ENCODE measurements around the gene MOB4.
"Not testable (repeated sequence)": the region's sequence is repeated elsewhere in the genome, so short reads cannot be mapped to it uniquely, and the experiment has no call there.

Gene MOB4

GRCh38 chr2:197515739-197516392 lies at the start of gene MOB4:
Gene MOB4, plus strand, starts transcription at chr2:197516066. Its CDS starts 21 bp downstream, at chr2:197516087.
- Histone ChIP-seq H3K4me1 (ENCODE audit: control insufficient read depth, insufficient read depth, low read length) (peaks cover 9% of the 10 kb centered on the region), H3K27ac (ENCODE audit: low read depth, low read length) (peak within 1 kb of the TSS; percentile 91)

GRCh38 chr2:197472166-197472565 lies 43.7 kb upstream of the MOB4 start:
- H3K9ac ChIP-seq (ENCODE audit: low read length), result no peak overlapping the region
- no peaks in the 10 kb centered on the region for H3K4me1 ChIP-seq (ENCODE audit: control insufficient read depth, insufficient read depth, low read length)
- H3K27ac ChIP-seq (ENCODE audit: low read depth, low read length), result no peak overlapping the region
- H3K36me3 ChIP-seq (ENCODE audit: control insufficient read depth, insufficient read depth, low read length), result peaks cover 12% of the 10 kb centered on the region
- H3K27me3 ChIP-seq (ENCODE audit: control insufficient read depth, insufficient read depth, low read length), result no peaks in the 10 kb centered on the region
- H3K4me3 ChIP-seq (ENCODE audit: low read length), result no peak overlapping the region

More at GRCh38 chr2:197515739-197516392, at the start of gene MOB4:
- Histone ChIP-seq H3K4me3 (ENCODE audit: low read length) (peak within 1 kb of the TSS; percentile 81), H3K36me3 (ENCODE audit: control insufficient read depth, insufficient read depth, low read length) (no peaks in the 10 kb centered on the region), H3K9ac (ENCODE audit: low read length) (peak within 1 kb of the TSS; percentile 93), H3K27me3 (ENCODE audit: control insufficient read depth, insufficient read depth, low read length) (no peaks in the 10 kb centered on the region)

DNA sequence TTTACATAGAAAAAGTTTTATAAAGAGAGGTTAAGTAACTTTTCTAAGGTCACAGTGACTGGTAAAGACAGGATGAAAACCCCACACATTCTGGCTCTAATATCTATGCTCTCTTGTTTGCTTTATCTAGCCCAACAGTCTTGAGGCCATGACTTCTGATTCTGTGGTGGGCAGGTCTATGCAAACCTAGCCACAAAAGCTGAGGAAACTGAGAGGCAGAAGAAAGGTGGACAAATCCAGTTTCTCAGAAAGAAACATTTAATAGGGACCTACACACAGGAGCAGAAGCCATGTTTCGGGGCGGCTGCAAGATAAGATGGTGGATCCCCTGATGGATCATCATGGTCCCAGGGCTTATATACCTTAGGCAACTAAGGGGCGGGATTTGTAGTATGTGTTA lies 38.1 kb upstream of the MOB4 start:
- Histone ChIP-seq H3K4me3 (ENCODE audit: low read length) (no peak overlapping the region), H3K27me3 (ENCODE audit: control insufficient read depth, insufficient read depth, low read length) (no peaks in the 10 kb centered on the region), H3K27ac (ENCODE audit: low read depth, low read length) (no peak overlapping the region), H3K4me1 (ENCODE audit: control insufficient read depth, insufficient read depth, low read length) (no peaks in the 10 kb centered on the region), H3K9ac (ENCODE audit: low read length) (no peak overlapping the region), H3K36me3 (ENCODE audit: control insufficient read depth, insufficient read depth, low read length) (peaks cover 17% of the 10 kb centered on the region)

GRCh38 chr2:197480165-197481036 lies 35.5 kb upstream of the MOB4 start:
- peaks cover 12% of the 10 kb centered on the region for H3K36me3 ChIP-seq (ENCODE audit: control insufficient read depth, insufficient read depth, low read length)

GRCh38 chr2:197484248-197484647 lies 31.6 kb upstream of the MOB4 start:
- H3K9ac ChIP-seq (ENCODE audit: low read length); H3K27me3 ChIP-seq (ENCODE audit: control insufficient read depth, insufficient read depth, low read length); H3K27ac ChIP-seq (ENCODE audit: low read depth, low read length); H3K4me1 ChIP-seq (ENCODE audit: control insufficient read depth, insufficient read depth, low read length); H3K4me3 ChIP-seq (ENCODE audit: low read length); H3K36me3 ChIP-seq (ENCODE audit: control insufficient read depth, insufficient read depth, low read length): not testable (repeated sequence)

More at GRCh38 chr2:197480165-197481036, 35.5 kb upstream of the MOB4 start:
- Histone ChIP-seq H3K4me3 (ENCODE audit: low read length) (no peak overlapping the region), H3K4me1 (ENCODE audit: control insufficient read depth, insufficient read depth, low read length) (no peaks in the 10 kb centered on the region), H3K9ac (ENCODE audit: low read length) (no peak overlapping the region), H3K27ac (ENCODE audit: low read depth, low read length) (no peak overlapping the region), H3K27me3 (ENCODE audit: control insufficient read depth, insufficient read depth, low read length) (no peaks in the 10 kb centered on the region)

GRCh38 chr2:197486175-197486574 lies 29.7 kb upstream of the MOB4 start:
- Histone ChIP-seq H3K27me3 (ENCODE audit: control insufficient read depth, insufficient read depth, low read length) (no peaks in the 10 kb centered on the region), H3K9ac (ENCODE audit: low read length) (no peak overlapping the region), H3K27ac (ENCODE audit: low read depth, low read length) (no peak overlapping the region), H3K4me1 (ENCODE audit: control insufficient read depth, insufficient read depth, low read length) (no peaks in the 10 kb centered on the region), H3K36me3 (ENCODE audit: control insufficient read depth, insufficient read depth, low read length) (peaks cover 18% of the 10 kb centered on the region), H3K4me3 (ENCODE audit: low read length) (no peak overlapping the region)

- Histone ChIP-seq H3K4me3 (ENCODE audit: low read length) (no peak overlapping the region), H3K9ac (ENCODE audit: low read length) (no peak overlapping the region), H3K27me3 (ENCODE audit: control insufficient read depth, insufficient read depth, low read length) (no peaks in the 10 kb centered on the region), H3K36me3 (ENCODE audit: control insufficient read depth, insufficient read depth, low read length) (peaks cover 25% of the 10 kb centered on the region), H3K4me1 (ENCODE audit: control insufficient read depth, insufficient read depth, low read length) (no peaks in the 10 kb centered on the region), H3K27ac (ENCODE audit: low read depth, low read length) (no peak overlapping the region)
These were observed 28.5 kb upstream of the MOB4 start for GRCh38 chr2:197487385-197487784.

GRCh38 chr2:197495433-197496134 lies 20.3 kb upstream of the MOB4 start:
- H3K4me1 ChIP-seq (ENCODE audit: control insufficient read depth, insufficient read depth, low read length), result peaks cover 7% of the 10 kb centered on the region
- H3K27me3 ChIP-seq (ENCODE audit: control insufficient read depth, insufficient read depth, low read length), result no peaks in the 10 kb centered on the region
- H3K27ac ChIP-seq (ENCODE audit: low read depth, low read length), result no peak overlapping the region
- H3K4me3 ChIP-seq (ENCODE audit: low read length), result no peak overlapping the region
- no peak overlapping the region for H3K9ac ChIP-seq (ENCODE audit: low read length)
- H3K36me3 ChIP-seq (ENCODE audit: control insufficient read depth, insufficient read depth, low read length), result peaks cover 20% of the 10 kb centered on the region

DNA sequence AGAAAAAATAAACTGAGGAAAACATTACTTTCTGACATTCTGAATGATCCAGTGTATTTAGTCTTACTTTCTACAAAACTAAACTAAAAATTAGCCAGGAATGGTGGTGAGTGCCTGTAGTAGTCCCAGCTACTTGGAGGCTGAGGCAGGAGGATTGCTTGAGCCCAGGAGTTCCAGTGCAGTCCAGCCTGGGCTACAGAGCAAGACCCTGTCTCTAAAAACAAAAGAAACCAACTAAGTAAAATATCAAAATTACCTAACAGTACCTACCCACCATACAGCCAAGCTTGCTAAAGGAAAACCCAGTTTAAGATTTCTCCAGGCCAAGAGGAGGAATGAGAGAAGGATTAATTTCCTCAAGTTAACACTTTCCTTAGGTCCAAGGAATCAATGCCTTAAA lies 19.2 kb upstream of the MOB4 start:
- Histone ChIP-seq H3K27me3 (ENCODE audit: control insufficient read depth, insufficient read depth, low read length) (no peaks in the 10 kb centered on the region), H3K36me3 (ENCODE audit: control insufficient read depth, insufficient read depth, low read length) (peaks cover 15% of the 10 kb centered on the region), H3K9ac (ENCODE audit: low read length) (no peak overlapping the region), H3K4me3 (ENCODE audit: low read length) (no peak overlapping the region), H3K27ac (ENCODE audit: low read depth, low read length) (no peak overlapping the region), H3K4me1 (ENCODE audit: control insufficient read depth, insufficient read depth, low read length) (peaks cover 7% of the 10 kb centered on the region)

GRCh38 chr2:197497326-197497725 lies 18.5 kb upstream of the MOB4 start:
- H3K27me3 ChIP-seq (ENCODE audit: control insufficient read depth, insufficient read depth, low read length), result no peaks in the 10 kb centered on the region
- H3K36me3 ChIP-seq (ENCODE audit: control insufficient read depth, insufficient read depth, low read length), result peaks cover 13% of the 10 kb centered on the region
- H3K9ac ChIP-seq (ENCODE audit: low read length), result no peak overlapping the region
- no peak overlapping the region for H3K4me3 ChIP-seq (ENCODE audit: low read length)
- no peak overlapping the region for H3K27ac ChIP-seq (ENCODE audit: low read depth, low read length)
- H3K4me1 ChIP-seq (ENCODE audit: control insufficient read depth, insufficient read depth, low read length), result peaks cover 8% of the 10 kb centered on the region

GRCh38 chr2:197498235-197498936 lies 17.5 kb upstream of the MOB4 start:
- Histone ChIP-seq H3K4me3 (ENCODE audit: low read length) (peak overlapping the region; percentile 83), H3K36me3 (ENCODE audit: control insufficient read depth, insufficient read depth, low read length) (peaks cover 9% of the 10 kb centered on the region), H3K27me3 (ENCODE audit: control insufficient read depth, insufficient read depth, low read length) (no peaks in the 10 kb centered on the region), H3K9ac (ENCODE audit: low read length) (peak overlapping the region; percentile 78), H3K4me1 (ENCODE audit: control insufficient read depth, insufficient read depth, low read length) (peaks cover 9% of the 10 kb centered on the region), H3K27ac (ENCODE audit: low read depth, low read length) (peak overlapping the region; percentile 90)
